ENCODE measurements around the gene SOWAHA. TPM values are rescaled to one million over a fixed set of nuclear protein-coding genes. Genes with fewer than 3 reads are reported as not detected.

SOWAHA gene
- total RNA-seq, 1 experiment from 2014 or later: 0.39 TPM

DNA sequence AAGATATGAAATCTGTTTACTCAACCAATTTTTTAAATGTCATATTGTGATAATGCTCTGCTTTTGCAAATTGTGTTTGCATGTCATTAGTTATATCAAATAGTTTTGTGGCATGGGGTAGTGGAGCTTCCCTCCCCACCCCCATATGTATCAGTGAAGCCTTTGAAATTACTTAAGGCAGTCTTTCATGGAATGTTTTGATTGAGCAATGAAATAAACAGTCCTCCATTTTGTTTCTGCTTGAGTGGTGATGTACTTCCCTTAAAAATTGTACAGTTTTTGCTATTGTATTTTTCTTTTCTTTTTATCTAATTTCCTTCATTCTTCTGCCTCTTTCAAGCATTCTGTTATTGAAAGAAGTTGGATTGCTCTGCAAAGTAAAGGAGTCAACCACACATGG lies 3.5 kb downstream of the SOWAHA start:
- Histone ChIP-seq H3K79me2 (ENCODE audit: insufficient read depth, low read length) (no peaks in the 10 kb centered on the region), H3K4me1 (ENCODE audit: control insufficient read depth in 1 of 2, insufficient read depth in 2 of 2, low read length in 2 of 2) (peaks cover 0 to 18% of the 10 kb centered on the region in 2 experiments; a peak in 3 of 4 replicates), H4K20me1 (ENCODE audit: insufficient read depth) (no peaks in the 10 kb centered on the region), H2AFZ (ENCODE audit: low read depth, low read length, poor library complexity, severe bottlenecking) (no peak overlapping the region), H3K4me3 (replicated peaks in 1 of 2; ENCODE audit: low read depth in 1 of 2, low read length in 2 of 2) (no peak overlapping the region), H3K9ac (ENCODE audit: low read length) (no peak overlapping the region), H3K4me2 (ENCODE audit: low read length) (no peak overlapping the region), H3K27ac (ENCODE audit: low read depth, low read length) (no peak overlapping the region), H3K9me3 (ENCODE audit: control insufficient read depth in 1 of 2, insufficient read depth in 1 of 2, low read depth in 1 of 2, low read length in 2 of 2) (no peaks in the 10 kb centered on the region), H3K9me2 (ENCODE audit: insufficient read depth) (no peaks in the 10 kb centered on the region), H3K27me3 (ENCODE audit: insufficient read depth, low read length) (no peaks in the 10 kb centered on the region), H3K36me3 (ENCODE audit: control insufficient read depth in 1 of 2, insufficient read depth in 2 of 2, low read length in 2 of 2) (no peaks in the 10 kb centered on the region)
- DNase-seq (ENCODE audit: low read depth, low spot score) (no peak), ATAC-seq (no peak)
- intact Hi-C loops (cut with micrococcal nuclease): no loop called here
- ChIA-PET CTCF (interaction anchor here (1.5 kb wide), 1 partner anchor 9 kb away, joined by 8 read pairs; no protein-coding TSS in a partner anchor), RAD21 (ENCODE audit: low non-redundant PET in 1 of 2, low total read pairs in 2 of 2, uncharacterized antibody in 2 of 2, unreplicated experiment in 2 of 2) (no interaction called here), POLR2A (no interaction called here)
- TF ChIP-seq SP1 (IDR thresholded peaks at IDR 0.05; ENCODE audit: low read depth) (no peak), EGR1 (IDR thresholded peaks at IDR 0.05; ENCODE audit: low read depth) (no peak), POLR2A (IDR thresholded peaks at IDR 0.05; ENCODE audit: borderline replicate concordance, extremely low read depth, insufficient read depth, insufficient read length) (no peak), CBX3 (IDR thresholded peaks at IDR 0.05; ENCODE audit: low read depth) (no peak), SIN3A (IDR thresholded peaks at IDR 0.05; ENCODE audit: low read depth) (no peak), SRF (IDR thresholded peaks at IDR 0.05; ENCODE audit: low read depth) (no peak), YY1 (IDR thresholded peaks at IDR 0.05; ENCODE audit: extremely low read depth, insufficient replicate concordance, low read depth, low read length) (no peak), JUND (IDR thresholded peaks at IDR 0.05) (no peak), CEBPB (IDR thresholded peaks at IDR 0.05; ENCODE audit: low read depth) (no peak), FOSL1 (IDR thresholded peaks at IDR 0.05; ENCODE audit: low read depth) (no peak), POLR2AphosphoS5 (IDR thresholded peaks at IDR 0.05; ENCODE audit: low read depth, low read length) (no peak), EZH2phosphoT487 (IDR thresholded peaks at IDR 0.05; ENCODE audit: borderline replicate concordance) (no peak), ZFX (IDR thresholded peaks at IDR 0.05) (no peak)
- TF ChIP-seq, protein P1, sequence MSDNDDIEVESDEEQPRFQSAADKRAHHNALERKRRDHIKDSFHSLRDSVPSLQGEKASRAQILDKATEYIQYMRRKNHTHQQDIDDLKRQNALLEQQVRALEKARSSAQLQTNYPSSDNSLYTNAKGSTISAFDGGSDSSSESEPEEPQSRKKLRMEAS (IDR thresholded peaks at IDR 0.05): no peak
- TF ChIP-seq, protein P2, sequence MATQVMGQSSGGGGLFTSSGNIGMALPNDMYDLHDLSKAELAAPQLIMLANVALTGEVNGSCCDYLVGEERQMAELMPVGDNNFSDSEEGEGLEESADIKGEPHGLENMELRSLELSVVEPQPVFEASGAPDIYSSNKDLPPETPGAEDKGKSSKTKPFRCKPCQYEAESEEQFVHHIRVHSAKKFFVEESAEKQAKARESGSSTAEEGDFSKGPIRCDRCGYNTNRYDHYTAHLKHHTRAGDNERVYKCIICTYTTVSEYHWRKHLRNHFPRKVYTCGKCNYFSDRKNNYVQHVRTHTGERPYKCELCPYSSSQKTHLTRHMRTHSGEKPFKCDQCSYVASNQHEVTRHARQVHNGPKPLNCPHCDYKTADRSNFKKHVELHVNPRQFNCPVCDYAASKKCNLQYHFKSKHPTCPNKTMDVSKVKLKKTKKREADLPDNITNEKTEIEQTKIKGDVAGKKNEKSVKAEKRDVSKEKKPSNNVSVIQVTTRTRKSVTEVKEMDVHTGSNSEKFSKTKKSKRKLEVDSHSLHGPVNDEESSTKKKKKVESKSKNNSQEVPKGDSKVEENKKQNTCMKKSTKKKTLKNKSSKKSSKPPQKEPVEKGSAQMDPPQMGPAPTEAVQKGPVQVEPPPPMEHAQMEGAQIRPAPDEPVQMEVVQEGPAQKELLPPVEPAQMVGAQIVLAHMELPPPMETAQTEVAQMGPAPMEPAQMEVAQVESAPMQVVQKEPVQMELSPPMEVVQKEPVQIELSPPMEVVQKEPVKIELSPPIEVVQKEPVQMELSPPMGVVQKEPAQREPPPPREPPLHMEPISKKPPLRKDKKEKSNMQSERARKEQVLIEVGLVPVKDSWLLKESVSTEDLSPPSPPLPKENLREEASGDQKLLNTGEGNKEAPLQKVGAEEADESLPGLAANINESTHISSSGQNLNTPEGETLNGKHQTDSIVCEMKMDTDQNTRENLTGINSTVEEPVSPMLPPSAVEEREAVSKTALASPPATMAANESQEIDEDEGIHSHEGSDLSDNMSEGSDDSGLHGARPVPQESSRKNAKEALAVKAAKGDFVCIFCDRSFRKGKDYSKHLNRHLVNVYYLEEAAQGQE (IDR thresholded peaks at IDR 0.05; ENCODE audit: low read depth): no peak
- BruUV-seq (replicated peaks): no TSS peak

All from HCT116 (cell line).